A673 (cell line): Measurements from ENCODE around the gene SLC1A7. TPM values are rescaled to one million over a fixed set of nuclear protein-coding genes. Genes with fewer than 3 reads are reported as not detected.

ENCODE experiments used
- BruUV-seq: library from RNA; stranded (reverse); fragments of 400-500 nt; replicated peaks from 2 replicates; lab custom pipeline; 2021; lab: Mats Ljungman, UMichigan
- CTCF ChIA-PET: fragments of 300-600 bp; sonication (Branson Sonifier 250); formaldehyde crosslinking; loops from one replicate; lab custom pipeline; 2022; ENCODE audit warnings: antibody characterized with exemption; lab: Charles Lee
- POLR2A ChIA-PET: fragments of 300-600 bp; sonication (Branson Sonifier 250); formaldehyde crosslinking; loops from one replicate; lab custom pipeline; 2022; ENCODE audit warnings: antibody characterized with exemption; ENCODE audit not compliant: low non-redundant PET; lab: Charles Lee
- DNase-seq: peaks from one replicate; pipeline ENCODE4 v3.0.0-alpha.2; 2015; ENCODE audit warnings: low spot score
- H3K27ac ChIP-seq: fragments of 200-600 bp; sonication (generic); 2 replicates; pipeline ENCODE4 v1.5.1; 2016; ENCODE audit warnings: mixed run types, low read depth, mild to moderate bottlenecking, mixed read lengths, antibody characterized with exemption, low read length; ENCODE audit not compliant: poor library complexity, severe bottlenecking
- H3K27me3 ChIP-seq: fragments of 200-600 bp; sonication (generic); replicated peaks from 2 replicates; pipeline ENCODE4 v1.6.1; 2017; ENCODE audit warnings: mixed run types, low read depth, mild to moderate bottlenecking, mixed read lengths, antibody characterized with exemption, low read length; ENCODE audit not compliant: insufficient read depth, poor library complexity
- H3K36me3 ChIP-seq: fragments of 200-600 bp; sonication (generic); 2 replicates; pipeline ENCODE4 v1.6.1; 2016; ENCODE audit warnings: mixed run types, mild to moderate bottlenecking, mixed read lengths, antibody characterized with exemption, low read length; ENCODE audit not compliant: insufficient read depth, poor library complexity, severe bottlenecking
- H3K4me1 ChIP-seq: fragments of 200-600 bp; sonication (generic); 2 replicates; pipeline ENCODE4 v1.6.1; 2017; ENCODE audit warnings: mixed run types, mild to moderate bottlenecking, mixed read lengths, antibody characterized with exemption, low read length; ENCODE audit not compliant: insufficient read depth, poor library complexity, severe bottlenecking
- H3K4me3 ChIP-seq: fragments of 200-600 bp; sonication (generic); 2 replicates; pipeline ENCODE4 v1.5.1; 2016; ENCODE audit warnings: low read depth, mixed run types, mild to moderate bottlenecking, mixed read lengths, low read length; ENCODE audit not compliant: poor library complexity, severe bottlenecking
- H3K9me3 ChIP-seq: fragments of 200-600 bp; sonication (generic); 2 replicates; pipeline ENCODE4 v1.6.1; 2016; ENCODE audit warnings: mixed run types, low read depth, mild to moderate bottlenecking, mixed read lengths, antibody characterized with exemption, low read length; ENCODE audit not compliant: poor library complexity, severe bottlenecking
- EZH2 ChIP-seq: fragments of 200-600 bp; sonication (generic); IDR thresholded peaks from 2 replicates; pipeline ENCODE4 v1.6.1; 2017; ENCODE audit warnings: borderline replicate concordance, low read depth, mild to moderate bottlenecking, mixed read lengths, antibody characterized with exemption, low read length; ENCODE audit not compliant: poor library complexity, severe bottlenecking
- intact Hi-C: fragments of 100-400 bp; cut with micrococcal nuclease; formaldehyde crosslinking; loops from one replicate; pipeline ENCODE4 v1.10.0; 2022; ENCODE audit not compliant: unreplicated experiment
- total RNA-seq: library from RNA; stranded (reverse); gene quantifications from 2 replicates; pipeline ENCODE4 v1.2.3, GENCODE V29; 2021
- TF ChIP-seq, protein P1 (sequence below): fragments of 300-800, 200-600 bp; sonication (generic); conservative IDR thresholded peaks from 2 replicates; pipeline ENCODE4 v1.5.1; 2017; ENCODE audit warnings: low read depth, mild to moderate bottlenecking, antibody characterized with exemption, low read length, moderate library complexity, mixed read lengths

SLC1A7 gene
- total RNA-seq, 1 experiment from 2014 or later = not detected

DNA sequence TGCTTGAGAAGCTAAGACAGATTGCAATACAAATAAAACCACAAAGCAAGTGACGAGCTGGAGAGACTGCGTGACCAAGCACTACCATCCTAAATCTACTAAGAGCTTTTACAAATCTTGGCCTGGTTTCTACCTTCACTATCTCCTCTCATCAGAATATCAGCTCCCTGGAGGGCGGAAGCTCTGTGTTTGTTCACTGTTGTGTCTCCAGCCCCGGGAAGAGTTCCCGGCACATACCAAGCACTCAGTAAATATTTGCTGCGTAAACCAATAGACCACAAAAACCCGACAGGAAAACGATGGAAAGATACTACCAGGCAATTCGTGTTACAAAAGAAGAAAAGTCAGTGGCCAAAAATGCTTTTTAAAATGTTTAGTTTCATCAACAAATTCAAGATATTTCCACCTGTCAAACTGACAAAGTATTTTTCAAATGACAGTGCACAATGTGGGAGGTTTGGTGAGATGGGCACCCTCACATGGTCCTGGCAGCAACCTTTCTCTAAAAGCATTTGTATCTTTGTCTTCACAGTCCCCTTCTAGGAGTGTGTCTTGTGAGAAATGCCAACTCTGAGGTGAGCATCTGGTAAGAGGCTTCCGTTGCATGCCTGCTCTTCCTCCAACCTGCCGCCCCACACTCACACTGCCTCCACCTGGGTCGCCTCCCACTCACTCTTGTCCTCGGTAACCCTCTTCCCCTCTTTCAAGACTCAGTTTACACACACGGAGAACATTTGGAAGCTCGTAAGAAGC, 34.7 kb downstream of the SLC1A7 start:
- Histone ChIP-seq H3K36me3 (no peaks in the 10 kb centered on the region), H3K27ac (no peak overlapping the region), H3K4me1 (peaks cover 11% of the 10 kb centered on the region), H3K9me3 (no peaks in the 10 kb centered on the region), H3K4me3 (no peak overlapping the region), H3K27me3 (no peaks in the 10 kb centered on the region)
- TF ChIP-seq EZH2 = no peak
- TF ChIP-seq, protein P1, sequence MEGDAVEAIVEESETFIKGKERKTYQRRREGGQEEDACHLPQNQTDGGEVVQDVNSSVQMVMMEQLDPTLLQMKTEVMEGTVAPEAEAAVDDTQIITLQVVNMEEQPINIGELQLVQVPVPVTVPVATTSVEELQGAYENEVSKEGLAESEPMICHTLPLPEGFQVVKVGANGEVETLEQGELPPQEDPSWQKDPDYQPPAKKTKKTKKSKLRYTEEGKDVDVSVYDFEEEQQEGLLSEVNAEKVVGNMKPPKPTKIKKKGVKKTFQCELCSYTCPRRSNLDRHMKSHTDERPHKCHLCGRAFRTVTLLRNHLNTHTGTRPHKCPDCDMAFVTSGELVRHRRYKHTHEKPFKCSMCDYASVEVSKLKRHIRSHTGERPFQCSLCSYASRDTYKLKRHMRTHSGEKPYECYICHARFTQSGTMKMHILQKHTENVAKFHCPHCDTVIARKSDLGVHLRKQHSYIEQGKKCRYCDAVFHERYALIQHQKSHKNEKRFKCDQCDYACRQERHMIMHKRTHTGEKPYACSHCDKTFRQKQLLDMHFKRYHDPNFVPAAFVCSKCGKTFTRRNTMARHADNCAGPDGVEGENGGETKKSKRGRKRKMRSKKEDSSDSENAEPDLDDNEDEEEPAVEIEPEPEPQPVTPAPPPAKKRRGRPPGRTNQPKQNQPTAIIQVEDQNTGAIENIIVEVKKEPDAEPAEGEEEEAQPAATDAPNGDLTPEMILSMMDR = no peak
- intact Hi-C loops = no loop called here
- DNase-seq = no peak
- CTCF ChIA-PET = interaction anchor here (0.6 kb wide), 1 partner anchor 414 kb away, joined by 3 read pairs; no protein-coding TSS in a partner anchor
- BruUV-seq = no TSS peak
- POLR2A ChIA-PET = no interaction called here

DNA sequence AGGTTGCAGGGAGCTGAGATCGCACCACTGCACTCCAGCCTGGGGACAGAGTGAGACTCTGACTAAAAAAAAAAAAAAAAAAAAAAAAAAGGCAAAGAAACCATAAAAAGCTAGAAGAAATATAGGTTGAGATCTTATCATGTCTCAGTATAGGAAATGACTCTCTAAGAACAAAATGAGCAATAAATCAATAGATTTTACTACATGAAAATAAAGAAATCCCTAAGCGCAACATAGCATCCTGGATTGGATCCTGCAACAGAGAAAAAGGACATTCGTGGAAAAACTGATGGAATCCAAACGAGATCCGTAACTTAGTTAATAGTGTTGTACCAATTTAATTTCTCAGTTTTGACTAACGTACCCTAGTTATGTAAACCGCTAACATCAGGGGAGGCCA, 35.3 kb downstream of the SLC1A7 start:
- BruUV-seq = no TSS peak
- POLR2A ChIA-PET = no interaction called here
- CTCF ChIA-PET = no interaction called here
- no peaks in the 10 kb centered on the region for H3K9me3 ChIP-seq
- peaks cover 11% of the 10 kb centered on the region for H3K4me1 ChIP-seq
- no peak overlapping the region for H3K27ac ChIP-seq
- TF ChIP-seq EZH2 = no peak
- TF ChIP-seq, protein P1 = no peak
- intact Hi-C loops = no loop called here
- no peak for DNase-seq
- no peaks in the 10 kb centered on the region for H3K27me3 ChIP-seq
- no peak overlapping the region for H3K4me3 ChIP-seq
- H3K36me3 ChIP-seq = no peaks in the 10 kb centered on the region

DNA sequence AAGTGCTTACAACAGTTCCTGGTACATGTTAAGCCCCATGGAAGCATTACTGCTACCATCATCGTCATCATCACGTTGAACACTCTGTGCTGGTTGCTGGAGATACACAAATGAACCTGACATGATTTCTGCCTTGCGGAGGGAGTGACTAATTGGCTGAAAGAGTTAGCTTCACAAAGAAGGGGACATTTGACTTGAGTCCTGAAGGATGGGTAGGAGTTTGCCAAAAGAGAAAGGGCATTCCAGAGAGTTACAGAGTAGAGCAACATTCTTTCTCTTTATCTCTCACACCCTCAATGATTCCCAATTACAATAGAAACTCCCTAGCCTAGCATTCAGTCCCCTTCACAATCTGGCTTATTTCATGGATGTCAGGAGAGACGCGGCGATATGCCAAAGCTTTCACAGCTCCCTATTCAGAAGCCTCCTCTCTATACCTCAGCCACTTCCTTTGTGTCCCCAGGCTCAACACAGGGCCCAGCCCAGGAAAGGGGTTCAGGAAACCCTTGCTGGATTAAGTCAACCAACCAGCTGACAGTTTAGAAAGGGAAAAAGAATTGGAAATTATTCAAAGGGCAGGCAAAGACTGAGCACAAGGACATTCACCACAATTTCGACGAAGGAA, 38.0 kb downstream of the SLC1A7 start:
- no peaks in the 10 kb centered on the region for H3K27me3 ChIP-seq
- H3K4me1 ChIP-seq = peaks cover 7% of the 10 kb centered on the region
- intact Hi-C loops = no loop called here
- DNase-seq = no peak
- H3K27ac ChIP-seq = no peak overlapping the region
- POLR2A ChIA-PET = no interaction called here
- no peak overlapping the region for H3K4me3 ChIP-seq
- no TSS peak for BruUV-seq
- no peaks in the 10 kb centered on the region for H3K9me3 ChIP-seq
- no peaks in the 10 kb centered on the region for H3K36me3 ChIP-seq
- no peak for TF ChIP-seq EZH2
- TF ChIP-seq, protein P1 = no peak
- CTCF ChIA-PET = no interaction called here
